GM06990 (cell line): ENCODE measurements around the gene PHF23.
A peak's percentile ranks its signal among the peaks of the same experiment; 100 is the strongest.

Experiments
- DNase-seq: peaks from one replicate; pipeline ENCODE4 v3.0.0-alpha.2; 2011; ENCODE audit not compliant: insufficient read length; ENCODE audit errors: extremely low read depth
- H3K27me3 ChIP-seq: replicated peaks from 2 replicates; pipeline ENCODE4 v1.6.0; 2011; ENCODE audit warnings: low read length; ENCODE audit not compliant: control insufficient read depth, insufficient read depth
- H3K36me3 ChIP-seq: 2 replicates; pipeline ENCODE4 v1.5.1; 2011; ENCODE audit warnings: low read length; ENCODE audit not compliant: control insufficient read depth, insufficient read depth
- H3K4me3 ChIP-seq: replicated peaks from 2 replicates; pipeline ENCODE4 v1.5.1; 2011; ENCODE audit warnings: low read depth, mild to moderate bottlenecking, control low read depth, low read length
- CTCF ChIP-seq: IDR thresholded peaks from 2 replicates; pipeline ENCODE4 v1.5.1; 2011; ENCODE audit warnings: low read length, control low read depth, mild to moderate bottlenecking, inconsistent platforms; ENCODE audit not compliant: insufficient read depth, poor library complexity, severe bottlenecking

PHF23 gene

GRCh38 chr17:7281953-7282751 is 42.9 kb upstream of the PHF23 start:
- TF ChIP-seq CTCF = no peak
- Histone ChIP-seq H3K4me3 (peak overlapping the region; percentile 58), H3K27me3 (no peaks in the 10 kb centered on the region), H3K36me3 (no peaks in the 10 kb centered on the region)
- no peak for DNase-seq

GRCh38 chr17:7281074-7281952 is 42.1 kb upstream of the PHF23 start, which contains the start of gene SLC2A4:
SLC2A4 (plus strand) TSS chr17:7281718; CDS start chr17:7281935, 217 bp downstream.
- peak; percentile 89 for DNase-seq
- TF ChIP-seq CTCF = no peak
- H3K4me3 ChIP-seq = peak within 1 kb of the TSS; percentile 58
- H3K27me3 ChIP-seq = no peaks in the 10 kb centered on the region
- H3K36me3 ChIP-seq = no peaks in the 10 kb centered on the region

- Histone ChIP-seq H3K36me3 (no peaks in the 10 kb centered on the region), H3K27me3 (no peaks in the 10 kb centered on the region), H3K4me3 (peak overlapping the region; percentile 58)
- peak; percentile 82 for TF ChIP-seq CTCF
- DNase-seq = peak; percentile 80
Observed at GRCh38 chr17:7280519-7281073, 41.3 kb upstream of the PHF23 start.

- Histone ChIP-seq H3K4me3 (no peak overlapping the region), H3K36me3 (no peaks in the 10 kb centered on the region), H3K27me3 (no peaks in the 10 kb centered on the region)
- DNase-seq = no peak
- TF ChIP-seq CTCF = no peak
Observed at GRCh38 chr17:7279448-7279847, 40.2 kb upstream of the PHF23 start.

GRCh38 chr17:7266784-7267183 is 27.5 kb upstream of the PHF23 start:
- no peak overlapping the region for H3K4me3 ChIP-seq
- no peak for TF ChIP-seq CTCF
- H3K36me3 ChIP-seq = no peaks in the 10 kb centered on the region
- DNase-seq = no peak
- peaks cover 2% of the 10 kb centered on the region; the same call in 1 of the 2 replicates for H3K27me3 ChIP-seq
